ENCODE results near the gene TM4SF20.

TM4SF20 gene

DNA sequence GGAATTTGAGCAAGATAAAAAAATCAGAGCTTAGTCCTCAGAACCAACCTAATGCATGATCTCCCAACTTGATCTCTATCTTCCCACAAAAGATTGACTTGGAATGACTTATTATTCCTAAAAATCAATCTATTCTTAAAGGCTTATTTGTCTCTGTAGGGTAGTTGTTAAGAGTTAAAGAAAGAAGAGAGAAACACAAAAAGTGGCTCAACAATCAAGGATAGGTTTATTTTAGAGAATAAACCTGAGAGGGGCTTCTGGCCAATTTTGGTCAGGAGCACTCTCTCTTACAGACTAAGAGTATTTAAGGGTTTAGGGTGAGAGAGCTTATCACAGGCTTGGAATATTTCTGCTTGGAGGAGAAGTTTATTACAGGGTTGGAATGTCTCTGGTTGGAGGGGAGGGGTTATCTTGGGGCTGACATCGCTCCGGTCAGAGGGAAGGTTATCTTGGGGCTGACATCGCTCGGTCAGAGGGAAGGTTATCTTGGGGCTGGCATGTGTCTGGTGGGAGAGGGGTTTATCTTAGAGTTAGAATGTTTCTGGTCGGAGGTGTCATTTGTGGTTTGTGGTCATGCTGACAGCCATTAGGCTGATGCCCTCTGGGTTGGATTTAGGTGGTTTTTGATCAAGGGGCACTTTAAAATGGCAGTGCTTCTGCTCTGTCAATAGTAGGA lies 56.4 kb downstream of the TM4SF20 start:
- no peak for DNase-seq (ENCODE audit: low read depth, low spot score)

DNA sequence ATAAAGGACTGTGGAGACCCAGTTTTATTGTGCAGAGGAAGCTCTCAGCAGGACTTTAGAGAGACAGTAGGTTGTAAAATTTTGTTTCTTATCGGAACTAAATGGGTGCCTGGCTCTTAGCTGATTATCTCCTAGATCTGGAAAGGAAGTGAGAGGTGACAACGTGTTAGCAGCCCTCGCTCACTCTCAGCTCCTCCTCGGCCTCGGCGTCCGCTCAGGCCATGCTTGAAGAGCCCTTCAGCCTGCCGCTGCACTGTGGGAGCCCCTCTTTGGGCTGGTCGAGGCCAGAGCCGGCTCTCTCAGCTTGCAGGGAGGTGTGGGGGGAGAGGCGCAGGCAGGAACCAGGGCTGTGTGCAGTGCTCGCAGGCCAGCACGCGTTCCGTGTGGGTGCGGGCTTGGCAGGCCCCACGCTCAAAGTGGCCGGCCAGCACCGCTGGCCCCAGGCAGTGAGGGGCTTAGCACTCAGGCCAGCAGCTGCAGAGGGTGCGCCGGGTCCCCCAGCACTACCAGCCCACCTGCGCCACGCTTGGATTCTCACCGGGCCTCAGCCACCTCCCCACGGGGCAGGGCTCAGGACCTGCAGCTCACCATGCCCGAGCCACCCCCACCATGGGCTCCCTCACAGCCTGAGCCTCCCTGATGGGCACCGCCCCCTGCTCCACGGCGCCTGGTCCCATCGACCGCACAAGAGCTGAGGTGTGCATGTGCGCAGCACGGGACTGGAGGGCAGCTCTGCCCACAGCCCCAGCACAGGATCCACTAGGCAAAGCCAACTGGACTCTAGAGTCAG lies 58.6 kb downstream of the TM4SF20 start:
- no peak for DNase-seq (ENCODE audit: low read depth, low spot score)

DNA sequence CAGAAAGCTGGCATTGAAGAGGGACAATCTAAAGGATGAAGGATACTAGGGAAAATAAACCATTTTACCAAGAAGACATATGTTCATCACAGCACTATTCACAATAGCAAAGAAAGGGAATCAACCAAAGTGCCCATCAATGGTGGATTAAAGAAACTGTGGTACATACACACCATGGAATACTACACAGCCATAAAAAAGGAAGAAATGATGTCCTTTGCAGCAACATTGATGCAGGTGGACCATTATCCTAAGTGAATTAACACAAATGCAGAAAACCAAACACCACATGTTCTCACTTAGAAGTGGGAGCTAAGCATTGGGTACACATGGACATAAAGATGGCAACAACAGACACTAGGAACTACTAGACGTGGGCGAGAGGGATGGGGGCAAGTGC lies 61.3 kb downstream of the TM4SF20 start:
- DNase-seq (ENCODE audit: low read depth, low spot score): no peak

DNA sequence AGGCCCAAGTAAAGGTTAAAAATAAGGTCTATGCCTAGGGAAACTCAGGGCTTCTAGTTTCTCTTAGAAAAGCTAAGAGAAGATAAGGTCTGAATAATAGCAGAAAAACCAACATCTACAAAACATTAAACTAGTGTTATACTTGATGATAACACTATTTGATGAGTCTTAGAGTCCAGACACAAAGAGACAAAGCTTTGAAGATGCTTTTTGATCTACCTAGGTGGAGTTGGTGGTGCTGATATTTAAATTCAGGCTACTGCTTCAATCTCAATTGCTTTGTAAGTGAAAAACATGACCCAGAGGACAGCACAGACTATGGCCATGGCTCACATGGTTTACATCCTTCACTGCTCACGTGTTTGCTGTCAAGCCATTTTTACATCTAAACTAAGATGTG lies 65.8 kb downstream of the TM4SF20 start:
- no peak for DNase-seq (ENCODE audit: low read depth, low spot score)

DNA sequence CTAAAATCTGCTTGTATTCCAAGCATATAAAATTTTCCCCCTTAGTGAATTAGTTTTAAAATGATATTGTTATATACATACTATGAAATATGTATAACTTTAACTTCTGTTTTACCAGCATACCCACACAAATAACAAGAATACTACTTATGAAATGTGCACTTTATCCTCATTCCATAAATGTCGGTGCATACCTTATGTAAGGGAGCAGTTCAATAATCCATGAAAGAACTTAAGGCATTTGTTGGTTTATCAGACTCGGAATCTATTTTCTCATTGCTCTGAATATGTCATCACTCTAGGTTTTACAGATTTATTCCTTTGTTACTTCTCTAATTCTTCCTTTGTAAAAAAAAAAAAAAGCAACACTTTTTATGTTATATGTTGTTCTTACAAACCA lies 66.5 kb downstream of the TM4SF20 start:
- no peak for DNase-seq (ENCODE audit: low read depth, low spot score)
